ENCODE results near the gene DHRS13.
"Not testable (repeated sequence)": the region's sequence is repeated elsewhere in the genome, so short reads cannot be mapped to it uniquely, and the experiment has no call there.

Gene DHRS13

GRCh38 chr17:28856028-28856574 lies 46.8 kb downstream of the DHRS13 start:
- DNase-seq = no peak

- DNase-seq = no peak
Observed at GRCh38 chr17:28855336-28855679, 47.6 kb downstream of the DHRS13 start.

- DNase-seq = peak; percentile 94
Observed at GRCh38 chr17:28854457-28855335, 48.2 kb downstream of the DHRS13 start, which contains the start of gene ERAL1. Gene ERAL1, plus strand, starts transcription at chr17:28855016. Its CDS starts 19 bp downstream, at chr17:28855035.

GRCh38 chr17:28853295-28853694 lies 49.6 kb downstream of the DHRS13 start:
- DNase-seq = no peak

- DNase-seq = no peak
Observed at GRCh38 chr17:28849281-28849680, 53.6 kb downstream of the DHRS13 start.

GRCh38 chr17:28848667-28849066 lies 54.2 kb downstream of the DHRS13 start:
- not testable (repeated sequence) for DNase-seq

All from retina (tissue), 1 donor.